ENCODE data around the gene TGFBR1.

GRCh38 chr9:99073347-99073746, 31.6 kb upstream of the TGFBR1 start:
- TF ChIP-seq CTCF (IDR thresholded peaks at IDR 0.05; ENCODE audit: borderline replicate concordance, extremely low read depth, low read length, poor library complexity, severe bottlenecking), result no peak
- TF ChIP-seq EZH2 (IDR thresholded peaks at IDR 0.05; ENCODE audit: borderline replicate concordance, low read depth, low read length, severe bottlenecking), result no peak
